CD4-positive, alpha-beta T cell treated with Interleukin-4 for 1 hour (primary cell): Measurements from ENCODE around the gene ALPK3.

Source experiments
- DNase-seq, 2 donors: peaks; one replicate each; pipeline ENCODE4 v3.0.0-alpha.2; 2020 to 2022

ALPK3 gene

GRCh38 chr15:84878504-84878903 is 61.3 kb downstream of the ALPK3 start:
- DNase-seq, result peak; percentile 59 to 62

- no peak for DNase-seq
Observed at GRCh38 chr15:84879088-84879780, 62.1 kb downstream of the ALPK3 start.

GRCh38 chr15:84880007-84880406 is 62.9 kb downstream of the ALPK3 start:
- DNase-seq, result no peak

- no peak for DNase-seq
Observed at GRCh38 chr15:84880822-84881519, 63.8 kb downstream of the ALPK3 start.

- no peak for DNase-seq
Observed at GRCh38 chr15:84881520-84881830, 64.3 kb downstream of the ALPK3 start.

GRCh38 chr15:84883466-84883865 is 66.3 kb downstream of the ALPK3 start:
- DNase-seq, result no peak

GRCh38 chr15:84883916-84884781 is 67.0 kb downstream of the ALPK3 start, which contains the start of gene SLC28A1:
Gene SLC28A1 (plus strand): TSS chr15:84884662. CDS start chr15:84887761, 3,099 bp downstream.
- no peak for DNase-seq

GRCh38 chr15:84885801-84886200 is 68.6 kb downstream of the ALPK3 start:
- no peak for DNase-seq

- DNase-seq, result no peak
Observed at GRCh38 chr15:84886211-84886983, 69.2 kb downstream of the ALPK3 start.

GRCh38 chr15:84886984-84887299 is 69.8 kb downstream of the ALPK3 start:
- DNase-seq, result no peak

GRCh38 chr15:84887938-84888337 is 70.8 kb downstream of the ALPK3 start:
- DNase-seq, result no peak

GRCh38 chr15:84888639-84889038 is 71.5 kb downstream of the ALPK3 start:
- no peak for DNase-seq

GRCh38 chr15:84889313-84889990 is 72.3 kb downstream of the ALPK3 start:
- no peak for DNase-seq

GRCh38 chr15:84889991-84890669 is 73.0 kb downstream of the ALPK3 start:
- no peak for DNase-seq

- no peak for DNase-seq
Observed at GRCh38 chr15:84890670-84891162, 73.6 kb downstream of the ALPK3 start.

- no peak for DNase-seq
Observed at GRCh38 chr15:84891339-84891738, 74.2 kb downstream of the ALPK3 start.

- DNase-seq, result no peak
Observed at GRCh38 chr15:84892786-84893307, 75.7 kb downstream of the ALPK3 start.

GRCh38 chr15:84893607-84894006 is 76.5 kb downstream of the ALPK3 start:
- no peak for DNase-seq

- no peak for DNase-seq
Observed at GRCh38 chr15:84894736-84895425, 77.7 kb downstream of the ALPK3 start.

GRCh38 chr15:84898761-84899160 is 81.6 kb downstream of the ALPK3 start:
- DNase-seq, result no peak

GRCh38 chr15:84899750-84900149 is 82.6 kb downstream of the ALPK3 start:
- no peak for DNase-seq
